ENCODE measurements around the gene FCRLA.

DNA sequence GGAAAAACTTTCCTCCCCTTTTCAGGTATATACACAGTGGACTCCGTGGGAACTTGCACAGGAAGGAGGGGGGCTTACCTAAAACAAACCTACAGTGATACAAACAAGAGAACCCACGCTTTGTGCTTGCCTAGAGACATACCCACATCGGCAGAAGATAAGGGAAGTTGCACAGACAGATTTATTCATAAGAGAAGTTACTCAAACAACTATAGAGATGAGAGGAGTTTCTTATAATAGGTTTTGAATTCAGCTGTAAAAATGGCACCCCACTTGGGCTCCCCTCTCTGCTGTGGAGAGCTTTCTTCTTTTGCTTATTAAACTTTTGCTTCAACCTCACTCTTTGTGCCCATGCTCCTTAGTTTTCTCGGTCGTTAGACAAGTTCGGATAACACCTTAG is 40.8 kb downstream of the FCRLA start:
- TF ChIP-seq POLR2A (IDR thresholded peaks at IDR 0.05; ENCODE audit: borderline replicate concordance, extremely low read depth, insufficient read depth, insufficient read length) = no peak
- no peak for TF ChIP-seq SIN3A (IDR thresholded peaks at IDR 0.05; ENCODE audit: low read depth)
- TF ChIP-seq, protein P1, sequence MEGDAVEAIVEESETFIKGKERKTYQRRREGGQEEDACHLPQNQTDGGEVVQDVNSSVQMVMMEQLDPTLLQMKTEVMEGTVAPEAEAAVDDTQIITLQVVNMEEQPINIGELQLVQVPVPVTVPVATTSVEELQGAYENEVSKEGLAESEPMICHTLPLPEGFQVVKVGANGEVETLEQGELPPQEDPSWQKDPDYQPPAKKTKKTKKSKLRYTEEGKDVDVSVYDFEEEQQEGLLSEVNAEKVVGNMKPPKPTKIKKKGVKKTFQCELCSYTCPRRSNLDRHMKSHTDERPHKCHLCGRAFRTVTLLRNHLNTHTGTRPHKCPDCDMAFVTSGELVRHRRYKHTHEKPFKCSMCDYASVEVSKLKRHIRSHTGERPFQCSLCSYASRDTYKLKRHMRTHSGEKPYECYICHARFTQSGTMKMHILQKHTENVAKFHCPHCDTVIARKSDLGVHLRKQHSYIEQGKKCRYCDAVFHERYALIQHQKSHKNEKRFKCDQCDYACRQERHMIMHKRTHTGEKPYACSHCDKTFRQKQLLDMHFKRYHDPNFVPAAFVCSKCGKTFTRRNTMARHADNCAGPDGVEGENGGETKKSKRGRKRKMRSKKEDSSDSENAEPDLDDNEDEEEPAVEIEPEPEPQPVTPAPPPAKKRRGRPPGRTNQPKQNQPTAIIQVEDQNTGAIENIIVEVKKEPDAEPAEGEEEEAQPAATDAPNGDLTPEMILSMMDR (IDR thresholded peaks at IDR 0.05 in 2 of 3, conservative IDR thresholded peaks at IDR 0.05 in 1 of 3; ENCODE audit: borderline replicate concordance in 1 of 3, insufficient read depth in 1 of 3, low read depth in 2 of 3, low read length in 2 of 3) = no peak
- TF ChIP-seq EZH2 (IDR thresholded peaks at IDR 0.05) = no peak
- TF ChIP-seq RAD21 (IDR thresholded peaks at IDR 0.05; ENCODE audit: low read depth) = no peak
- no peak for TF ChIP-seq POLR2AphosphoS5 (IDR thresholded peaks at IDR 0.05; ENCODE audit: low read depth, low read length)
- TF ChIP-seq CBX3 (IDR thresholded peaks at IDR 0.05; ENCODE audit: low read depth) = no peak
- no peak for TF ChIP-seq EGR1 (IDR thresholded peaks at IDR 0.05; ENCODE audit: low read depth)
